Hepatocyte (in vitro differentiated cells): ENCODE data around the gene BRPF3. TPM values are rescaled to one million over a fixed set of nuclear protein-coding genes. Genes with fewer than 3 reads are reported as not detected.

Source experiments
- DNase-seq: peaks from one replicate; pipeline ENCODE4 v3.0.0-alpha.2; 2016; ENCODE audit warnings: low spot score
- H2AFZ ChIP-seq: fragments of 200-600 bp; sonication (generic); 2 replicates; pipeline ENCODE4 v1.6.0; 2016; ENCODE audit warnings: antibody characterized with exemption, mild to moderate bottlenecking
- H3K27ac ChIP-seq: fragments of 200-600 bp; sonication (generic); 2 replicates; pipeline ENCODE4 v1.5.1; 2016; ENCODE audit warnings: mild to moderate bottlenecking
- H3K27me3 ChIP-seq: fragments of 200-600 bp; sonication (generic); 2 replicates; pipeline ENCODE4 v1.6.1; 2016
- H3K36me3 ChIP-seq: fragments of 200-600 bp; sonication (generic); replicated peaks from 2 replicates; pipeline ENCODE4 v1.5.1; 2016; ENCODE audit warnings: low read depth; ENCODE audit not compliant: insufficient read depth
- H3K4me1 ChIP-seq: fragments of 200-600 bp; sonication (generic); 2 replicates; pipeline ENCODE4 v1.5.1; 2016; ENCODE audit warnings: mild to moderate bottlenecking, moderate library complexity; ENCODE audit not compliant: insufficient read depth
- H3K4me2 ChIP-seq: fragments of 200-600 bp; sonication (generic); 2 replicates; pipeline ENCODE4 v1.6.0; 2016
- H3K4me3 ChIP-seq: fragments of 200-600 bp; sonication (generic); 2 replicates; pipeline ENCODE4 v1.5.1; 2016; ENCODE audit warnings: mild to moderate bottlenecking
- H3K79me2 ChIP-seq: fragments of 200-600 bp; sonication (generic); 2 replicates; pipeline ENCODE4 v1.6.0; 2017; ENCODE audit warnings: mild to moderate bottlenecking
- H3K9me2 ChIP-seq: fragments of 200-600 bp; sonication (generic); replicated peaks from 2 replicates; pipeline ENCODE4 v1.6.0; 2017; ENCODE audit warnings: mild to moderate bottlenecking; ENCODE audit not compliant: insufficient read depth
- H3K9me3 ChIP-seq: fragments of 200-600 bp; sonication (generic); 2 replicates; pipeline ENCODE4 v1.5.1; 2016; ENCODE audit warnings: low read depth, mild to moderate bottlenecking
- H4K20me1 ChIP-seq: fragments of 200-600 bp; sonication (generic); 2 replicates; pipeline ENCODE4 v1.6.0; 2016; ENCODE audit warnings: mild to moderate bottlenecking; ENCODE audit not compliant: insufficient read depth, poor library complexity, severe bottlenecking
- EZH2 ChIP-seq: fragments of 200-600 bp; sonication (generic); IDR thresholded peaks from 2 replicates; pipeline ENCODE4 v1.6.1; 2016; ENCODE audit warnings: antibody characterized with exemption, mild to moderate bottlenecking, borderline replicate concordance
- EZH2phosphoT487 ChIP-seq: fragments of 200-600 bp; sonication (generic); IDR thresholded peaks from one replicate; pipeline ENCODE4 v1.6.1; 2018; ENCODE audit warnings: antibody characterized with exemption, mild to moderate bottlenecking, low read depth, moderate library complexity; ENCODE audit not compliant: unreplicated experiment, severe bottlenecking
- WGBS: methylation state at CpG from one replicate; pipeline ENCODE4 v1.1.6; 2016; ENCODE audit warnings: low lambda C conversion rate; ENCODE audit errors: missing lambda C conversion rate; 5-methylcytosine and 5-hydroxymethylcytosine counted together
- polyA plus RNA-seq: library from polyadenylated mRNA; unstranded; fragments of >200 nt; fragmentation: Nextera tagmentation; extraction: Ambion mirVana; gene quantifications from 2 replicates; pipeline ENCODE4 v1.2.1, GENCODE V29; 2016
- total RNA-seq: library from RNA; depleted of rRNA; stranded (reverse); fragments of >200 nt; gene quantifications from 2 replicates; pipeline ENCODE4 v1.2.3, GENCODE V29; 2014
- TF ChIP-seq, protein P1 (sequence below): fragments of 200-600 bp; sonication (generic); IDR thresholded peaks from 2 replicates; pipeline ENCODE4 v1.5.1; 2016; ENCODE audit warnings: antibody characterized with exemption, mild to moderate bottlenecking; ENCODE audit not compliant: poor library complexity

The BRPF3 gene
- total and polyA plus RNA-seq, 2 experiments from 2014 or later, result 25.5 to 31.4 TPM

- H3K4me3 ChIP-seq, result no peak overlapping the region
- no peaks in the 10 kb centered on the region for H3K9me2 ChIP-seq
- H3K27me3 ChIP-seq, result no peaks in the 10 kb centered on the region
- WGBS, result 98% methylated on average over 2 of the region's 2 CpGs
- no peaks in the 10 kb centered on the region for H4K20me1 ChIP-seq
- no peak for DNase-seq
- H3K79me2 ChIP-seq, result no peaks in the 10 kb centered on the region
- TF ChIP-seq, protein P1, sequence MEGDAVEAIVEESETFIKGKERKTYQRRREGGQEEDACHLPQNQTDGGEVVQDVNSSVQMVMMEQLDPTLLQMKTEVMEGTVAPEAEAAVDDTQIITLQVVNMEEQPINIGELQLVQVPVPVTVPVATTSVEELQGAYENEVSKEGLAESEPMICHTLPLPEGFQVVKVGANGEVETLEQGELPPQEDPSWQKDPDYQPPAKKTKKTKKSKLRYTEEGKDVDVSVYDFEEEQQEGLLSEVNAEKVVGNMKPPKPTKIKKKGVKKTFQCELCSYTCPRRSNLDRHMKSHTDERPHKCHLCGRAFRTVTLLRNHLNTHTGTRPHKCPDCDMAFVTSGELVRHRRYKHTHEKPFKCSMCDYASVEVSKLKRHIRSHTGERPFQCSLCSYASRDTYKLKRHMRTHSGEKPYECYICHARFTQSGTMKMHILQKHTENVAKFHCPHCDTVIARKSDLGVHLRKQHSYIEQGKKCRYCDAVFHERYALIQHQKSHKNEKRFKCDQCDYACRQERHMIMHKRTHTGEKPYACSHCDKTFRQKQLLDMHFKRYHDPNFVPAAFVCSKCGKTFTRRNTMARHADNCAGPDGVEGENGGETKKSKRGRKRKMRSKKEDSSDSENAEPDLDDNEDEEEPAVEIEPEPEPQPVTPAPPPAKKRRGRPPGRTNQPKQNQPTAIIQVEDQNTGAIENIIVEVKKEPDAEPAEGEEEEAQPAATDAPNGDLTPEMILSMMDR, result no peak
- no peak for TF ChIP-seq EZH2
- no peak for TF ChIP-seq EZH2phosphoT487
- H2AFZ ChIP-seq, result no peak overlapping the region
- no peaks in the 10 kb centered on the region for H3K9me3 ChIP-seq
- no peak overlapping the region for H3K27ac ChIP-seq
- H3K4me1 ChIP-seq, result no peaks in the 10 kb centered on the region
- H3K4me2 ChIP-seq, result no peak overlapping the region
- H3K36me3 ChIP-seq, result no peaks in the 10 kb centered on the region
Measured at GRCh38 chr6:36170704-36171103, 25.8 kb upstream of the BRPF3 start.

DNA sequence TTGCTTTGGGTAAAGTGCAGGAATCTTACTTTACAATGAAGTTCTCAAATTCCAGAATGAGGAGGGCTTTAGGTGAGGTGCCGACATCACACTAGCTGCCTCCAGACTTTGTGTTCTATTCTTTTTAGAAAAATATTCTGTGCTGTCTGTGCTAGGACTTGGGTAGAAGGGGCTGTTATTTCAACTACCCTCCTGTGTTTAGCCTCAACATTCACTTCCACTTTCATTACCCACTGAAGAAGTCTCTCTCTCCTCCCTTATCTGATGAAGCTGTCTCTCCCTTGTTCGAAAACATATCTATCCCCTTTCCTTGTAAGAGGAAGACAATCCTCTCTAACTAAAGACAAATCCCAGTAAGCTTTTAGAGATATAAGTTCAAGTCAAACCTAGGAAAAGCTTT, 25.0 kb upstream of the BRPF3 start:
- Histone ChIP-seq H3K4me3 (no peak overlapping the region), H3K79me2 (no peaks in the 10 kb centered on the region), H3K36me3 (no peaks in the 10 kb centered on the region), H3K9me2 (no peaks in the 10 kb centered on the region), H3K9me3 (no peaks in the 10 kb centered on the region), H2AFZ (no peak overlapping the region), H3K27me3 (no peaks in the 10 kb centered on the region), H3K4me2 (no peak overlapping the region), H4K20me1 (no peaks in the 10 kb centered on the region), H3K27ac (no peak overlapping the region), H3K4me1 (no peaks in the 10 kb centered on the region)
- TF ChIP-seq, protein P1, result no peak
- TF ChIP-seq EZH2 (no peak), EZH2phosphoT487 (no peak)
- 74% methylated on average over 2 of the region's 2 CpGs for WGBS
- DNase-seq, result no peak

- Histone ChIP-seq H3K36me3 (no peaks in the 10 kb centered on the region), H3K79me2 (no peaks in the 10 kb centered on the region), H2AFZ (no peak overlapping the region), H3K9me3 (no peaks in the 10 kb centered on the region), H3K9me2 (no peaks in the 10 kb centered on the region), H3K4me1 (no peaks in the 10 kb centered on the region), H3K27me3 (no peaks in the 10 kb centered on the region), H3K27ac (no peak overlapping the region), H3K4me2 (no peak overlapping the region), H4K20me1 (no peaks in the 10 kb centered on the region), H3K4me3 (no peak overlapping the region)
- TF ChIP-seq, protein P1, result no peak
- TF ChIP-seq EZH2 (no peak), EZH2phosphoT487 (no peak)
- no peak for DNase-seq
Measured at GRCh38 chr6:36177166-36177565, 19.4 kb upstream of the BRPF3 start.

GRCh38 chr6:36178544-36178943, 18.0 kb upstream of the BRPF3 start:
- DNase-seq, result no peak
- Histone ChIP-seq H4K20me1 (no peaks in the 10 kb centered on the region), H3K27me3 (no peaks in the 10 kb centered on the region), H3K9me2 (no peaks in the 10 kb centered on the region), H3K79me2 (no peaks in the 10 kb centered on the region), H3K4me2 (no peak overlapping the region), H3K9me3 (no peaks in the 10 kb centered on the region), H3K36me3 (no peaks in the 10 kb centered on the region), H3K4me3 (no peak overlapping the region), H3K27ac (no peak overlapping the region), H3K4me1 (no peaks in the 10 kb centered on the region), H2AFZ (no peak overlapping the region)
- TF ChIP-seq EZH2phosphoT487, result no peak
- no peak for TF ChIP-seq EZH2
- TF ChIP-seq, protein P1, result no peak
